Suppressor macrophage treated with lipopolysaccharide for 4 hours (primary cell): Measurements from ENCODE around the gene GDI1.

ENCODE experiments used
- DNase-seq: peaks from one replicate; pipeline ENCODE4 v3.0.0-alpha.2; 2020

The GDI1 gene

DNA sequence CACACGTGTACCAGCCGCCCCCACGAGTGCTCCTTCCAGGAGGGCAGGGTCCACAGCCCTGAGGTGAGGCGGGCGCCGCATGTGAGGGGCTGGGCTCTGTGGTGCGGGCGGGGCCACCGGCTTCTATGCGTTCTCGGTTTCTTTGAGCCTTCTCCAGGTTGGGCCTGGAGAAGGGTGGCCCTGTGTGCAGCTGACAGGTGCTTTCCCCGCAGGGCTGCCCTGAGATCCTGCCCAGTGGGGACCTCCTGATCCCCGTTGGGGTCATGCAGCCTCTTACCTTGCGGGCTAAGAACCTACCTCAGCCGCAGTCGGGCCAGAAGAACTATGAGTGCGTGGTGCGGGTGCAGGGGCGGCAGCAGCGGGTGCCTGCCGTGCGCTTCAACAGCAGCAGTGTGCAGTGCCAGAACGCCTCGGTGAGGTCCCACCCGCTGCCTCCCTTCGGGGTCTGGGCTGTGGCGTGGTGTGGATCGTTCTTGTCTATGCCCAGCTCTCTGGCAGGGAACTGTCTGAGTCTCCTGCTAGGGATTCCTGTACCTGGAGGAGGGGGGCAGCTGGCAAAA lies 27.9 kb downstream of the GDI1 start:
- DNase-seq: no peak

DNA sequence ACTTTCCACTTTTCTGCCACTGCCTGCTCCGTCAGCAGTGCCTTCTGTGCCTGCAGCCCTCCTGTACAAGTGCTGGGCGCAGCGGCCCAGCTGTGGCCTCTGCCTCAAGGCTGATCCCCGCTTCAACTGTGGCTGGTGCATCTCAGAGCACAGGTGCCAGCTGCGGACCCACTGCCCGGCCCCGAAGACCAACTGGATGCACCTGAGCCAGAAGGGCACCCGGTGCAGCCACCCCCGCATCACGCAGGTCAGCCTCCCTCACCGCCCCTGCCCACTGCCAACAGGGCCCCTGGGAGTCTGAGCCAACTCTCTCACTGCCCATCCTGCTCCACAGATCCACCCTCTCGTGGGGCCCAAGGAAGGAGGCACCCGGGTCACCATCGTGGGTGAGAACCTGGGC lies 28.6 kb downstream of the GDI1 start:
- DNase-seq: no peak

DNA sequence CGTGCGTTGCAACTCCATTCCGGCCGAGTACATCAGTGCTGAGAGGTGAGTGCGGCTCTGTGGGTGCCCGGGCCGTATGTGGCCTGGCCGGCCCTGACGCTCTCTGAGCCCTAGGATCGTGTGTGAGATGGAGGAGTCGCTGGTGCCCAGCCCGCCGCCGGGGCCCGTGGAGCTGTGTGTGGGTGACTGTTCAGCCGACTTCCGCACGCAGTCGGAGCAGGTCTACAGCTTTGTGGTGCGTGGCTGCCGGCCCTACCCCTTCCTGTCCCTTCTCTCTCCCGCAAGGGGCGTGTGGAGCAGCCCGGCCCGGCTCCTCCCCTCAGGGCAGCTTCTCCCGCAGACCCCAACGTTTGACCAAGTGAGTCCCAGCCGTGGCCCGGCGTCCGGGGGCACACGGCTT lies 29.1 kb downstream of the GDI1 start:
- DNase-seq: no peak

DNA sequence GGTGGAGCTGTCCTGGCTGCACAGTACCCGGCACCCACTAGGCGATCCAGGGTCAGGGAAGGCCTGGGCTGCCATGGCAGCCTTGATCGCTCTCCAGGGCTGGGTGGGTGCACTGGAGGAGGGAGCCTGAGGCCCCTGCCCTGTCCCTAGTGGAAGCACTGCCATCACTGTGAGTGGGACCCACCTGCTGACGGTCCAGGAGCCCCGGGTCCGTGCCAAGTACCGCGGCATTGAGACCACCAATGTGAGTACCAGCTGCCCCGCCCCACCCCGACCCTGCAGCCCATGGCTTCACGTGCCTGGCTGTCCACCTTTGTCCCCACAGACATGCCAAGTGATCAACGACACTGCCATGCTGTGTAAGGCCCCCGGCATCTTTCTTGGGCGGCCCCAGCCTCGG lies 30.0 kb downstream of the GDI1 start:
- DNase-seq: no peak

DNA sequence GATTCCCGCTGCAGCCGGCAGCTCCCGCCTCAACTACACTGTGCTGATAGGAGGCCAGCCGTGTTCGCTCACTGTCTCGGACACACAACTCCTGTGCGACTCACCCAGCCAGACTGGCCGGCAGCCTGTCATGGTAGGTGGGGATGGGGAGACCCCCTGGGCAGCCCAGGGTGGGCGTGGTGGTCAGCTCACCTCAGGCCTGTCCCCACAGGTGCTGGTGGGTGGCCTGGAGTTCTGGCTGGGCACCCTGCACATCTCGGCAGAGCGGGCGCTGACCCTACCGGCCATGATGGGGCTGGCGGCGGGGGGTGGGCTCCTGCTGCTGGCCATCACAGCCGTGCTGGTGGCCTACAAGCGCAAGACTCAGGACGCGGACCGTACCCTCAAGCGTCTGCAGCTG lies 30.6 kb downstream of the GDI1 start:
- DNase-seq: no peak

DNA sequence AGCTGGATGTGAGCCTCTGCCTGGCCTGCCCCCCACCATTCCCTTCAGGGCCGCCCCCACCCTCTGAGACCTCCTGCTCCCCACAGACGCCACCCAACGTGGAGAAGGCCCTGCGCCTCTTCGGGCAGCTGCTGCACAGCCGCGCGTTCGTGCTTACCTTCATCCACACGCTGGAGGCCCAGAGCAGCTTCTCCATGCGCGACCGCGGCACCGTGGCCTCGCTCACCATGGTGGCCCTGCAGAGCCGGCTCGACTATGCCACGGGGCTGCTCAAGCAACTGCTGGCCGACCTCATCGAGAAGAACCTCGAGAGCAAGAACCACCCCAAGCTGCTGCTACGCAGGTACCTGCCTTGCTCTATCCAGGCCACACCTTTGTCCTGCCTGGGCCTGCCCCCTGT lies 31.3 kb downstream of the GDI1 start:
- no peak for DNase-seq

DNA sequence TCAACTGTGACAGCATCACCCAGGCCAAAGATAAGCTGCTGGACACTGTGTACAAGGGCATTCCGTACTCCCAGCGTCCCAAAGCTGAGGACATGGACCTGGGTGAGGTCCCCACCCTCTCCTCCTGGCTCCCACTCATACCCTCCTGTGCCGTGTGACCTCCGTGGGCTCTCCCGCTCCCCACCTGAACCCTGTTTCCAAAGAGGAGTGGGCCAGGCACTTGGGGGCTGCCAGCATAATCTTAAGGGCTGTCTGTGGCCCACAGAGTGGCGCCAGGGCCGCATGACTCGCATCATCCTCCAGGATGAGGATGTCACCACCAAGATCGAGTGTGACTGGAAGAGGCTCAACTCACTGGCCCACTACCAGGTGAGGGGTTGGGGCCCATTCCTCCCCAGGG lies 32.2 kb downstream of the GDI1 start:
- DNase-seq: no peak

DNA sequence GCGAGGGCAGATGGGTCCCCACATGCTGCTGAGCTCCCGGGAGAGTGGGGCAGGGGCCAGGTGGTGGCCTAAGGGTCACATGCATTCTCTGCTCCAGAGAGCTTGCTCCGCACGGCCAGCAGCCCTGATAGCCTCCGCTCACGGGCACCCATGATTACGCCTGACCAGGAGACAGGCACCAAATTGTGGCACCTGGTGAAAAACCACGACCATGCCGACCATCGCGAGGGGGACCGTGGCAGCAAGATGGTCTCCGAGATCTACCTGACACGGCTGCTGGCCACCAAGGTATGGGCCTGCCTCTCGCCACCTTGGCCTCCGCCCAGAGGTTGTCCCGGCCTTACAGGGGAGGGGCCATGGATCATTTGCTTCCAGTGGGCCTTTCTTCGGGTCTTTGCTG lies 32.9 kb downstream of the GDI1 start:
- DNase-seq: no peak

DNA sequence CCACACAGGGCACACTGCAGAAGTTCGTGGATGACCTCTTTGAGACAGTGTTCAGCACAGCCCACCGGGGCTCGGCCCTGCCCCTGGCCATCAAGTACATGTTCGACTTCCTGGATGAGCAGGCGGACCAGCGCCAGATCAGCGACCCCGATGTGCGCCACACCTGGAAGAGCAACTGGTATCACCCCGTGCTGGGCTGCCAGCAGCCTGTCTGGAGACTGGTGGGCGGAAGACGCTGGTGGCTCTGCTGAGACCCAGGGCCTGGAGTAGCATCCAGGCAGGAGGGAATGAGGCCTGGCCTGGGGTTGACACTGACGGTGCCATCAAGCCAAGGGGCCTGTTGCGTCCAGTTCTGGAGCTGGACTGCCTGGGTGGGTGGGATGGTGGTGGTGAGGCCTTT lies 33.5 kb downstream of the GDI1 start:
- no peak for DNase-seq

DNA sequence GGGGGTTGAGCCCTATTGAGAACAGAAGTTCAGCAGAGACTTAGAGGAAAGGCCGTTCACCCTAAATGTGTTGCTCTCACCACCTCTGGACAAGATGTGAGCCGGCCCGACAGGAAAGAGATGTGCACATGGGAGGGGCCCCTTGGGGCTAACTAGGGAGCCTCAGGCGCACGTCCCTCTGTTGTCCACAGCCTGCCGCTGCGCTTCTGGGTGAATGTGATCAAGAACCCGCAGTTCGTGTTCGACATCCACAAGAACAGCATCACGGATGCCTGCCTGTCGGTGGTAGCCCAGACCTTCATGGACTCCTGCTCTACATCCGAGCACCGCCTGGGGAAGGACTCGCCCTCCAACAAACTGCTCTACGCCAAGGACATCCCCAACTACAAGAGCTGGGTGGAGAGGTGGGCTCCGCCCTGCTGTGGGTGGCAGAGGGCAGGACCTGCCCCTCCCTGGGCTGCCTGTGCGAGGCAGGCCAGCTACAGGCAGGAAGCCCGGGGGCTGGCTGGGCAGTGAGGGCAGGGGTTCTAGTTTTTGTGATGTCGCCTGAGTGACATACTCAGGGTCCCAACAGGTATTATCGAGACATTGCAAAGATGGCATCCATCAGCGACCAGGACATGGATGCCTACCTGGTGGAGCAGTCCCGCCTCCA lies 34.1 kb downstream of the GDI1 start:
- no peak for DNase-seq

DNA sequence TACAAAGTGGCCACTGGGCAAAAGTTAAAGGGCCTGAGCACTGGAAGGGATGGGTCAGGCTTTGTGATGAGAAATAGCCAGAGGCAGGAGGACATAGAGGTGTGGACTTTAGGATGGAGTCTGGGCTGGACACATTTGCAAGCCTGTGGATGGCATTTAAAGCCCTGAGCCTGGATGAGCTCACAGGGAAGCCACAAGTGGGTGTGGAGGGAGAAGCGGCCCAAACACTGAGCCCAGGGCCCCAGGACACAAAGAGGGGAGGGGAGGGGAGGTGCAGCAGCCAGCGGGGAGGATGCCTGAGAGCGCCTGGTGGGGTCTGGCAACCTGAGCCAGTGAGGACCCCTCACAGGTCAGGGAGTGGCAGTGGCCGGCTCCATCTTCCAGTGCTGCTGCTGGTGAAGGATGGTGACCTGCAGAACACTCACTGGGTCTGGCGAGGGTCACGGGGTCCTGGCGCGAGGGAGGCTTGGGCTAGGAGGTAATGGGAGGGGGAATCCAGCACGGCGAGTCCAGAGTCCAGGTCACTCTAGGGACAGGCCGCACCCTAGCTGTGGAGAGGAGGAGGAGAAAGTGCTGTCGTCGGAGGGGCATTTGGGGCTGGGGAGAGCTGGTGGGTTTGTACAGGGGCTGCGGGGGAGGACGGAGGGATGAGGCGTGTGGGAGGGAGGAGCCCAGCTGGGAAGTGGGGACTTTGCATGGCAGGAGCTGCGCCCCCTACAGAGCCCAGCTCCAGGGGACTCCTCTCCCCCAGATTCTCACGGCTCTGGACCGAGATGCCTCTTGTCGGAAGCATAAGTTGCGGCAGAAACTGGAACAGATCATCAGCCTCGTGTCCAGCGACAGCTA lies 35.1 kb downstream of the GDI1 start:
- no peak for DNase-seq

DNA sequence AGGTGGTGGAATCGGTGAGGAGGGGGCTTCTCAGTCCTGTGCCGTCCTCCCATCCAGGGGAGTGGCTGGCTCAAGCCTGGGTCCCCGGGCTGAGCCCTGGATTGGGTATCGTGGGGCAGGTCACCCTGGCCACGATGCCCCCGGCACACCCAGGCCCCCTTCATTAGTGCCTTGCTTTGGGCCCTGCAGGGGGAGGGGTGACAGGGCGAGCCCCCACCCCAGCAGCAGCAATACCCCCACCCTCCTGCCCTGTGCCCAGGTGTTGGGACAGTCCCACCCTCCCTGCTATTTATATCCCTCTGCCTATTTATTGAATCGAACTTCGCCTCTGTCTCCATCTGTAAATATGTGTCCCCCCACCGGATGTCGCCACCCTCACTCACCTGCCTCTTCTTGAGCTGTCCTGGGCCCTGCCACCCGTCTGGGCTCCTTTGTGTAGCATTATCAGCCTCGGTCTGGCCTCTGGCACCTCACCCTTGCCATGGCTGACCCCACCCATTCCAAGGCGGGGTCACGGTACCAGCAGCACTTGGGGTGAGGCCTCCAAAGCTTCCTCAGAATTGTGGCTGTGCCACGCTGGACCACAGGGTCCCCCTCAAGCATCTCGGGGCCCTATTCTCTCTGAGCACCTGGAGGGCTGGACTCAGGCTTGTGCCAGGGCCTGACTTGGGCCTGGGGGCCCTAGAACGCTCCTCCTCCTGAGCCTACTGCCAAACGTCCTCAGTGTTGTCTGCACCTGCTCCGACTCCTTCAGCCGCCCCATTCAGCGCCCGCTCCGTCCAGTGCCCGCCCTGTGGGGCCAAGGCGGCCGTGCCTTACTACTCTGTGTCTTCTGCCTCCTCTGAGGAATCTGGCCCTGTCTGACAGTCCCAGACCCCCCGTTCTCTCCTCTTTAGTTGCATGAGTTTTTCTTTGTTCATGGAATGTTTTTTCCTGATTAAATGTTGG lies 36.0 kb downstream of the GDI1 start:
- no peak for DNase-seq

DNA sequence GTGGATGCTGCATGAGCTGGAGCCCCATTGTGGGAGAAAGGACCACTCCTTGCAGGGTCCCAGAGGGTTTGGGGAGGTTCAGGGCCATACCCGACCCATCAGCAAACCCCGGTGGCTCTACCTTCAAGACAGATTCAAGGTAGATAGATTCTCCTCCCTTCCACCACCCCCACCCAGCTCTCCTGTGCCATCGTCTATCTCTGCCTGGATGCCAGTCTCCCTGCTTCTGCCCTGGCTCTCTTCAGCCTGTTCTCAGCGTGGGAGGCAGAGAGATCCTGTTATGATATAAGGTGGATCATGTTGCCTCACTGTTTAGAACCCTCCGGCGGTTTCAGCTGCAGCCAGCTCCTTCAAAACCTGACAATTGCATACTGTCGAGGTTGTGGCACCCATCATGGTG lies 36.7 kb downstream of the GDI1 start:
- DNase-seq: no peak

DNA sequence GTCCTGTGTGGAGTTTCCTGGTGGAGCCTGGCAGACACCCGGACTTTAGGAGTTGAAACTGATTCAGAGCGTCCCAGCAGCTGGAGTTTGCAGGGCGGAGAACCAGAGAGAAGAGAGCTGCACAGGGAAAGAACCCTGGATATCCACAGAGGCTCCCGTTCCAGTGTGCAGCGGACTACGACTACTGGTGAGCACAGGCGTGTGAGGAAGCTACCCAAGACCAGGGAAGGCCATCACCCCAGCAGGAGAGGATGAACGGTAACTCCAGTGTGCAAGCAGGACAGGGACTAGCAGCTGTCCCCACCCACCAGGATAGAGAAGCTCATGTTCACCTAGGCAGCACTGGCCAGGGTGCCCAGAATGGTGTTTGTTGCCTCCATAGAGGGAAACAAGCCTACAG lies 39.9 kb downstream of the GDI1 start:
- DNase-seq: no peak

DNA sequence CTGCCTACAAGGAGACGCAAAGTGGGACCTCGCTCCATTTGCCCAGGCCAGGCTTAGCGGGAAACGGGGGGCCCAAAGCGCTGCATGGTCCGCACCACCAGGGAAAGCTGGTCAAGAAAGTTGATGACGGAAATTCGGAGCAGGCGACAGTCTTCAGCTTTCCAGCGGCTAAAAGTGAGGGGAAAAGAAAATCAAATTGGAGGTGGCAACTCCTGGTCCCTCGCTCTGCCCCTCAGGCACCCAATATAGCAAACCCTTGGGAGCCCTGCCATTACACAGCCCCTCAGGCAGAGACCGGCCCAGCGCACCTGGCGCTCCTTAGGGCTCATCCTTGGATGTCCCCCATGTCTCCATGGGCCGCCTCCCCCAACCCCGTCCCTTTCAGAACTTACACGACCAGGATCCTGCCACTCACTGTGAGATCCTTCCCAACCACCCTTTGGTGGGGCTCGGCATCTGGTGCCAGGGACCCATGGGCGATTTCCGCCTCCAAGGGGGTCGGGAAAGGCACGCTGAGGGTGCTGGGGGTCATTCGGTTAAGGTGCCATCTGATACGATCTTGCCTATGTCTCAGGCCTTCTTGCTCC lies 41.0 kb downstream of the GDI1 start:
- DNase-seq: no peak

DNA sequence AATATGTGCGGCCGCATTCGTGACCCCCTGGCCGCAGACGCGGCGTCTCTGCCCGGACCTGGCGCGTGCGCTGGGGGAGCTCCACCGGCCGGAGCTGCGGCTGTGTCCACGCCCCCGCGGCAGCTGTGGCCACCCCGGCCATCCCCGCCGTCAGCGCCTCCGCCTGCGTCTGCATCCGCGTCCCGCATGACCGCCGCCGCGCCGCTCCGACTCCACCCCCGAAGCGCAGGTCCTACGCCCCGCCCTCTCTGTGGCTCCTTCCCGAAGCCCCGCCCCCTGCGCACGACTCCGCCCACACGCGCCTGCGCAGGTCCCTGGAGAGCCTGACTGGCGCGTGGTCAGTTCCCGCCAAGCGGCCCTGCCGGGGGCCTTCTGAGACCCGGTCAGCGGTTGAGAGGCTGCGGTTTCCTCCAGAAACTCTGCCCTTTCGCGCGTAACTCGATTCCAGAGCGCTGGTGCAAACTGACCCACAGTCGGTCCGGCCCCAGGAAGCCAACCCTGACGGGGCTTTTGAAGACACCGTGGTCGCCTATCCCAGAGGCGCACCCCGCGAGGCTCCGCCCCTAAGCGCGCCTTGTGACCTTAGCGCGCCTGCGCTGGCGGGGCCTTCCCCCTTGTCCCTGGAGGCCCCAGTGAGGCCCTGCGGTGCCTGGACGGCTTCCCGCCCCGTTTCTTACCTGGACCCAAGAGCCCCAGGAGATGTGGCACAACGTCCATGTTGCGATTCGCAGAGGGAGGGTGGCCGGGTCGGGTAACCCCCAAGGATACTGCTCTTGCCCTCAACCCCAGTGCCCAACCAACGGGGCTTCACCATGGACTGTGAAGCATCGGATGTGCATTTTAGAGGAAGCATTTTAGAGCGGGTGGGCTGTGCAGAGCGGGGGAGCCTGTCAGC lies 42.0 kb downstream of the GDI1 start, which contains the start of gene LAGE3:
Gene LAGE3, minus strand, starts transcription at position 554 of the 895 bp plus-strand sequence. Its CDS starts 366 bp downstream, at position 188.
- peak; percentile 95 for DNase-seq

DNA sequence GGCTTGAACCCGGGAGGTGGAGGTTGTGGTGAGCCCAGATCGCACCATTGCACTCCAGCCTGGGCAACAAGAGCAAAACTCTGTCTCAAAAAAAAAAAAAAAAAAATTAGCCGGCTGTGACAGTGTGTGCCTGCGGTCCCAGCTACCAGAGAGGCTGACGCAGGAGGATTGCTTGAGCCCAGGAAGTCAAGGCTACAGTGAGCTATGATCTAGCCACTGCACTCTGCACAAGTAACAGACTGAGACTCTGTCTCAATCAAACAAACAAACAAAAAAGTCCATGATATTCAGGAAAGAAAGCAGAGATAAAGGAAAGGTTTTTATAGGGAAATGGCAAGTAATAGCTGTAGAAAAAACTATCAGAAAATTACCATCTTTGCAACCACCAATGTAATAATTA lies 44.2 kb downstream of the GDI1 start:
- no peak for DNase-seq

DNA sequence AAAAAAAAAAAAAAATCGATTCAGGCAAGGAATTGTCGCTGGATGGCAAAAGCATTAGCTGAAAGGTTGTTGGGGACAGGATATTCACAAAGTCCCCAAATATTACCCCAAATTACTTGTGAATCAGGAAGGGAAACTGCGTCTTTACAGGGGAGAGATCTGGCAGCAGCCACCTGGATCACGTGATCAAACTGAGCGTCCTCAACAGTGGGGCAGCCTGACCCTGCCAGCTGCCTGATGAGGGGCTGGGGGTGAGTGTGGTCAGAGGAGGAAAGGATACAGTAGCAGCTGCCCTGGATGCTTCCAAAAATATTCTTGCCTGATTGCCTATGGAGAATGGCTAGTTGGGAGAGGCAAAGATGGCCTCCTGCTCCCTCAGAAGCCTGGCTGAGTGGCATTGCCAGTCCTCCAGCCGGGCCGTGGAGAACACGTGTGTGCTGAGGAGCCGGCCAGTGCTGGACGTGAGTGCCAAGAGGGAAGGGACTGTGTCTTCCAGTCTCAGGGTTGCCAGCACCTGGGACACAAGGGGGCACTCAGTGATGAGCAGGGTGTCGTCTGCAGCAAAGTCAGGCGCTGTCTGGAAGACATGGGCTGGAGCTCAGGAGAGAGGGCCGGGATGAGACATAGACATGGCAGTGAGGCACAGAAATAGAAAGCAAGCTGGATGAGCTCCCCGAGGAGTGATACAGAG lies 45.1 kb downstream of the GDI1 start:
- DNase-seq: no peak

DNA sequence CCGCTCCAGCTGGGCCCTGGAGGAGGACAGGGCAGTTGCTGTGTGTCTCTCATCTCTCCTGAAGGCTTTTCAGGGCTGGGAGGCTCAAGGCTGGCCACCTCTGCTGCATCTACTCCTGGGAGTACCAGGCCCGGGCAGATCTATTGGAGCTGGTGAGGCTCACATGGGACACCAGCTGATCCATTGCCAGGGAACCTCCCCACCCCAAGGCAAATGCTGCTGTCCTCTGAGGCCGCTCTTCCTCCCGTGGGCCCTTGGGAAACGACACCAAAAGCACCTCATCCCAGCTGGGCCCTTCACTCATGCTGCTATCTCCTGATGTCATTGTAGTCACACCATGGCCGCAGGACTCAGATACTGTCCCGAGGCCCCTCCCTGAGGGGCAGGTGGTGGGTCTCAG lies 45.8 kb downstream of the GDI1 start:
- DNase-seq: no peak

DNA sequence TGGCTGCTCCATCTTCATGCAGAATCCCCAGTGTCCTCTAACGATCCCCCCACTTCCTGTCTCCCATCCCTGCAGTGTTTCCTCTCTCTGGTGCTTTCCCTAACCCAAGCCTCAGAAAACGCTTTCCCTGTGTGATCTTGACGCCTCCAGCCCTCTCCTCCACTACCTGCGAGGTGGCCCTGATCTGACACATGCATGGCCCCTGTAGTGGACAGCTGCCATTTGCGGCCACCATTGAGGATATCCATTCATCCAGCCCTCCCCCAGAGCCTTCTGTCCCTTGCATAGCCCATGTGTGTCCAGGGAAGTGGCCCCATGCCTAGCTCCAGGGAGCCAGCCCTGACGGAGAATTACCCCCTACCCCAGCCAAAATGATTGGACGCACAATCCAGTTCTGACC lies 46.4 kb downstream of the GDI1 start:
- no peak for DNase-seq
